GM20431 (cell line): Measurements from ENCODE around the gene CFDP1.
"Not testable (repeated sequence)": the region's sequence is repeated elsewhere in the genome, so short reads cannot be mapped to it uniquely, and the experiment has no call there.

Experiments used
- in situ Hi-C: fragments of 300-500 bp; cut with MseI, MboI; formaldehyde crosslinking; loops from one replicate; pipeline ENCODE4 v1.15.0; 2020; ENCODE audit warnings: low sequenced_read_pairs; ENCODE audit not compliant: unreplicated experiment

The CFDP1 gene

GRCh38 chr16:75432828-75433731, at the start of gene CFDP1:
CFDP1 (minus strand) TSS chr16:75433503; CDS start chr16:75433352, 151 bp downstream.
- in situ Hi-C loops = no loop called here

GRCh38 chr16:75482434-75483205, 49.3 kb upstream of the CFDP1 start:
- in situ Hi-C loops = no loop called here

- in situ Hi-C loops = no loop called here
Measured at GRCh38 chr16:75481475-75481874, 48.2 kb upstream of the CFDP1 start.

- in situ Hi-C loops = loop anchor here (10.0 kb wide), 1 partner anchor 285 kb away; no protein-coding TSS in a partner anchor
Measured at GRCh38 chr16:75479421-75479990, 46.2 kb upstream of the CFDP1 start.

- in situ Hi-C loops = loop anchor here (10.0 kb wide), 1 partner anchor 286 kb away; no protein-coding TSS in a partner anchor
Measured at GRCh38 chr16:75478480-75479345, 45.4 kb upstream of the CFDP1 start.

GRCh38 chr16:75477680-75478473, 44.6 kb upstream of the CFDP1 start:
- in situ Hi-C loops = loop anchor here (10.0 kb wide), 1 partner anchor 287 kb away; no protein-coding TSS in a partner anchor

- in situ Hi-C loops = loop anchor here (10.0 kb wide), 1 partner anchor 288 kb away; no protein-coding TSS in a partner anchor
Measured at GRCh38 chr16:75476817-75477216, 43.5 kb upstream of the CFDP1 start.

- in situ Hi-C loops = loop anchor here (10.0 kb wide), 1 partner anchor 289 kb away; no protein-coding TSS in a partner anchor
Measured at GRCh38 chr16:75475420-75475847, 42.1 kb upstream of the CFDP1 start.

- in situ Hi-C loops = loop anchor here (10.0 kb wide), 1 partner anchor 292 kb away; no protein-coding TSS in a partner anchor
Measured at GRCh38 chr16:75472908-75473877, 39.9 kb upstream of the CFDP1 start.

- in situ Hi-C loops = loop anchor here (10.0 kb wide), 1 partner anchor 293 kb away; no protein-coding TSS in a partner anchor
Measured at GRCh38 chr16:75471723-75472633, 38.7 kb upstream of the CFDP1 start.

GRCh38 chr16:75466760-75467159, 33.5 kb upstream of the CFDP1 start:
- in situ Hi-C loops = no loop called here

- in situ Hi-C loops = no loop called here
Measured at GRCh38 chr16:75464122-75464918, 31.0 kb upstream of the CFDP1 start, which contains the start of gene TMEM170A. TMEM170A (minus strand) TSS chr16:75464689; CDS start chr16:75464600, 89 bp downstream.

GRCh38 chr16:75463389-75464121, 30.3 kb upstream of the CFDP1 start:
- in situ Hi-C loops = not testable (repeated sequence)

- in situ Hi-C loops = no loop called here
Measured at GRCh38 chr16:75462806-75463205, 29.5 kb upstream of the CFDP1 start.

- in situ Hi-C loops = no loop called here
Measured at GRCh38 chr16:75461575-75461974, 28.3 kb upstream of the CFDP1 start.
